ENCODE measurements around the gene SZRD1.

- TF ChIP-seq CTCF (conservative IDR thresholded peaks at IDR 0.05 in 1 of 2, IDR thresholded peaks at IDR 0.05 in 1 of 2; ENCODE audit: extremely low read depth in 1 of 2, insufficient read depth in 1 of 2, low read depth in 1 of 2, low read length in 2 of 2) (no peak), EZH2 (IDR thresholded peaks at IDR 0.05; ENCODE audit: borderline replicate concordance, low read length) (no peak)
These were observed 19.5 kb downstream of the SZRD1 start for GRCh38 chr1:16386454-16387113.
